HG03378 (cell line): Measurements from ENCODE around the gene ANKRD1.

ENCODE experiments used
- ATAC-seq: cut with Tn5 transposase; IDR thresholded peaks from one replicate; pipeline ENCODE4 v1.9.1; 2021; ENCODE audit warnings: mild to moderate bottlenecking, moderate library complexity; ENCODE audit not compliant: unreplicated experiment

The ANKRD1 gene

DNA sequence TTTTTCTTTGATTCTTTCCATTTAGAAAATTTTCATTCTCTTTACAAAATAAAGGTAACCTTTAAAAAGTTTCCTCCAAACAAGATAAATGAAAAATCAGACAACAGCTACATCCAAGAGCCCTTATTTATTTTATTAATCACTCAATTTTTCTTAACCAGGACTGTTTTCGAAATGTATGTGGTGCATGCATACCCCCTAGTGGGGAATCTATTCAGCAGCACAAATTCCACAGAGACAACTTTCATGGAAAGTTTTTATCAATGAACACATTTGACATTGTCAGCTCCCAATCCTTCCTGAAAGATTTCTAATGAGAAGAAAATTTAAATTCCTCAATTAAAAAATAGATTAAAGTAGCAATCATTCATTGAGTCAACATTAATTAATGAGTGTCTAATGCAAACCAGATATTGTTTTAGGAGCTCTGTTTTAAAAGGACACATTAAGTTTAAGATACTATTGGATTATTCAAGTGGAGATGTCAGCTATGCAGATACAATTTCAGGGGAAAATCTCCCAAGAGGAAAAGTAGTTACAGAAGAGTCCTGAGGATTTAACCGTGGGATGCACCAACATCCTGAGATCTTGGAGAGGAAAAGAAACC lies 57.9 kb downstream of the ANKRD1 start:
- ATAC-seq = no peak
